HG03159 (cell line): ENCODE results near the gene BCAR1.
"Not testable (repeated sequence)": the region's sequence is repeated elsewhere in the genome, so short reads cannot be mapped to it uniquely, and the experiment has no call there.

Experiments
- ATAC-seq: cut with Tn5 transposase; IDR thresholded peaks from one replicate; pipeline ENCODE4 v1.9.1; 2021; ENCODE audit warnings: mild to moderate bottlenecking, moderate library complexity; ENCODE audit not compliant: unreplicated experiment

The BCAR1 gene

DNA sequence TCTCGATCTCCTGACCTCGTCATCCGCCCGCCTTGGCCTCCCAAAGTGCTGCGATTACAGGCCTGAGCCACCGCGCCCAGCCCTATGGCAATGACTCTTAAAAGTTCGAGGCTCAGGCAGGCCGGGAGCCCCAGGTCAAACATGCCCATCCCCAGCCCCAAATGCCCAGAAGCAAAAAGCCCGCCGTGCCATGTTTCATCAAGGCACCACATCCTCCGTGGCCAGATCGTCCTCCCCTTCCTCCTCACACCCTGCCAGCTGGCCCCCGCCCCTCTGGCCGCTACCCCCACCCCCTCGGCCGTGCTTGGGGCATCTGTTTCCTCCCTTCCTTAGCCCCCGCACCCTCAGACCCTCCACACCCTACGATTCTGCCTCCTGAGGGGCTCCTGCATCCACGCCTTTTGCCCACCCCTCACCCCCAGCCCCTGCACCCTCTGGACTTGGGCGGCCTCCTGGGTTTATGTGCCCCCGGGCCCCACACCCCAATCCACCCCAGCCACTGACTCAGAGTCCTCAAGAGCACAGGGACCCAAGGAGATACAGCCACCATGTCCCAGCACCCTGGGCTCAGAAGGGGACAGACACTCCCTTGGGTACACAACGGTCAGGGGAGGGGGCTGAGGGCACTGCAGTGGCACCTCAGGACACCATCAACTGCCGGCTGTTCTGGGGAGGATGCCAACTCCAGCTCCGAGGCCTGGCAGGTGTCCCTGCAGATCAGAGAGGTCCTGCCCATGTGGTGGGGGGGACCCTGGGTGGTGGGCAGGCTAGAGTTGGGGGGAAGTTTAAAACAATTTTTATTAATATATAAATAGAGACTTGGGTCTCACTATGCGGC, 25.5 kb downstream of the BCAR1 start:
- no peak for ATAC-seq

DNA sequence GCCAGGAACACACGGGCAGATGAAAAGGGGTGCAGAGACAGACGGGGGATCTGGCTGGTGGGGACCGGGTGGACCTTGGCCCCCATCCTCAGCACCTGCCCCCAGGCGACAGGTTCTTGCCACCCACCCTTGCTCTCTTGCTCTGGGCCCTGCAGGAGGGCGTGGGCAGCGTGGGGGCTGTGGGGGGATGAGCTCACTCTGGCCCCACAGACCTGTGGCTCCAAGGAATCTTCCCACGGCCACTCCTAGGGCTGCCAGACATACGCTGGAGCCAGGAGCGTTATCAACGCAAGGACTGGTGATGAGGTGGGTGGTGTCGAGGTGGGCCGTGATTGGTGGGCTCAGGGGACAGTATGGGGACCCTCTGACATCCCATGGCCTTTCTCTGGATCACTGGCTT, 26.3 kb downstream of the BCAR1 start:
- no peak for ATAC-seq

DNA sequence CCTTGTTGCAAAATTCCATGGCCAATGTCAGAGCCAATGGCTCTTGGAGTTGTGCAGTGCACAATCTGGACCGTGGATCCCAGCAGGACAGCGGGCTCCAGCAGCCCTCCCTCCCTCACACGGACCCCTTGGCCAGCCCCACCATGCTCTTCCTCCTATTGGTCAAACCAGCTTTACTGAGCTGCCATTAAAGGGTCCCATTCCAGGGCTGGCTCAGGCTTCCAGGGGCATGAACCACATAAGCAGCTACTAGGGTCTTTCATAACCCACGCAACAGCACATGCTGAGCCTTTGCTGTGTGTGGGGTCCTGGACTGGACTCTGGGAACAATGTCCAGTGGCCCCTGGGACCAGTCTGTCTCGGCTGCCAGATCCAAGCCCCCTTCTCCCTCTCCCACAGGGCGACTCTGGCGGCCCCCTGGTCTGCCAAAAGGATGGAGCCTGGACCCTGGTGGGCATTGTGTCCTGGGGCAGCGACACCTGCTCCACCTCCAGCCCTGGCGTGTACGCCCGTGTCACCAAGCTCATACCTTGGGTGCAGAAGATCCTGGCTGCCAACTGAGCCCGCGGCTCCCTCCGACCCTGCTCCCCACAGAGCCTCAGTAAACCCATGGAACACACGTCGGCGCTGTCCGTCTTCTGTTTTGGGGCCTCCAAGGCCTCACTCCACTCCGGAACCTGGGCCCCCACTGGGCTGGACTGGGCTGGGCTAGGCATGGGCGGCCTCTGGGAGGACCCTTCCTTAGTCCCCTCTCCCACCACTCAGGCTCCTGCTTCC, 26.9 kb downstream of the BCAR1 start:
- ATAC-seq = no peak

DNA sequence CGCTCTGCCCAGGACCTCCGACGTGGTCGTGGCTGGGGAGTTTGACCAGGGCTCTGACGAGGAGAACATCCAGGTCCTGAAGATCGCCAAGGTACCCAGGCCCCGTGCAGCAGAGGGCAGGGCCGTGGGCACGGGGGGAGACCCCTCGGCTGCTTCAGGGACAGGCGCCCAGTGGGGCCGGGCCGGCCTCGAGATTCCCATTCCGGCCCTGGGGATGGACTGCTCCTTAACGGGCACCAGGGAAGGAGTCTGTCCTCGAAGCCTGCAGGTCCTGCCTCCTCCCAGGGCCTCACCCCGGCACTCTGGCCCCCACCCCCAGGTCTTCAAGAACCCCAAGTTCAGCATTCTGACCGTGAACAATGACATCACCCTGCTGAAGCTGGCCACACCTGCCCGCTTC, 28.3 kb downstream of the BCAR1 start:
- ATAC-seq = not testable (repeated sequence)

DNA sequence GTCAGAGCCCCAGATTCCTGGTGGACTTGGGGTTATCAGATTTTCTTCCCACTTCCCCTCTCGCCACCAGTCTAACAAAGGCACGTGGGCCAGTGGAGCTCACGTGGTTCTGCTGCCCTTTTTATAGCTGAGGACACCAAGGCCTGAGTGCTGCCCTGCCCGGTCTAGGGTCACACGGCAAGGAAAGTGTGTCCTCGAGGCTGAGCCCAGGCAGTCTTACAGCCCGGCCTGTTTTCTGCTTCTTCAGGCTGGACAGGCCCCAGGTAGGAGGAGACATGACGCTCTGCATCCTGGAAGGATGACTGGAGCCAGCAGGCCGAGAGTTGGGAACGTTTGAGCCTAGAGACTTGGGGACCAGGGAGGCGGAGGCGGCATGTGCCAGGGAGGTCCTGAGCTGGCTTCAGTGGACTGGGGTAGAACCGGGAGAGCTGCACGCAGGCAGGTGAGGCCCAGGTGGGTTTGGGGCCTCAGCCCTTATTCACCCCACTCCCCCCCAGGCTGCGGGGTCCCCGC, 29.1 kb downstream of the BCAR1 start:
- no peak for ATAC-seq

DNA sequence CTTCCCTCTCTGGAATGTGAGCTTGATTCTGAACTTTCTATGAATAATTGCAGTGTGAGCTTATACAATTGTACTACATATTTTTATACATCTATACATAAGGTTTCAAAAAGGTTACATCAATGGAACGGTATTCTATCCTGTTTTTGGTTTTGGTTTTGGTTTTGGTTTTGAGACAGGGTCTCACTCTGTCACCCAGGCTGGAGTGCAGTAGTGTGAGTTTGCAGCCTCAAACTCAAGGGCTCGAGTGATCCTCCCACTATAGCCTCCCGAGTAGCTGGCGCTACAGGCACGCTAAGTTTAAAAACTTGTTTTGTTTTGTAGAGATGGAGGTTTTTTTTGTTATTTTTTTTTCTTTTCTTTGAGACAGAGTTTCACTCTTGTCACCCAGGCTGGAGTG, 31.6 kb downstream of the BCAR1 start:
- ATAC-seq = no peak

DNA sequence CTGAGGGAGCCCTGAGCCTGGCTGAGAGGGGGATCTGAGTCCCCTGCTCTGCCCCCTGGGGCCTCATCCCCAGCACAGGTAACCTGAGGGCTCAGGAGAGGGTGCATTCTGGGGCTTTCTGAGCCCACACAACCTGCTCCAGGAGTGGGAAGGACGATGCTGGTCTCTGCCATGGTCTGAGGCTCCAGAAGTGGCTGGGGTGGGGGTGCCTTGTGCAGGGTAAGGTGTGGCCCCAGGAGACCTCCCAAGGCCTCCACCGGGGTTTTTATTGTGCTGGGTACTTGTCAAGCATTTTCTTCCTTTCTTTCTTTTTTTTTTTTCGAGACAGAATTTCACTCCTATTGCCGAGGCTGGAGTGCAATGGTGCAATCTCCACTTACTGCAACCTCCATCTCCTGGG, 32.3 kb downstream of the BCAR1 start:
- ATAC-seq = no peak

DNA sequence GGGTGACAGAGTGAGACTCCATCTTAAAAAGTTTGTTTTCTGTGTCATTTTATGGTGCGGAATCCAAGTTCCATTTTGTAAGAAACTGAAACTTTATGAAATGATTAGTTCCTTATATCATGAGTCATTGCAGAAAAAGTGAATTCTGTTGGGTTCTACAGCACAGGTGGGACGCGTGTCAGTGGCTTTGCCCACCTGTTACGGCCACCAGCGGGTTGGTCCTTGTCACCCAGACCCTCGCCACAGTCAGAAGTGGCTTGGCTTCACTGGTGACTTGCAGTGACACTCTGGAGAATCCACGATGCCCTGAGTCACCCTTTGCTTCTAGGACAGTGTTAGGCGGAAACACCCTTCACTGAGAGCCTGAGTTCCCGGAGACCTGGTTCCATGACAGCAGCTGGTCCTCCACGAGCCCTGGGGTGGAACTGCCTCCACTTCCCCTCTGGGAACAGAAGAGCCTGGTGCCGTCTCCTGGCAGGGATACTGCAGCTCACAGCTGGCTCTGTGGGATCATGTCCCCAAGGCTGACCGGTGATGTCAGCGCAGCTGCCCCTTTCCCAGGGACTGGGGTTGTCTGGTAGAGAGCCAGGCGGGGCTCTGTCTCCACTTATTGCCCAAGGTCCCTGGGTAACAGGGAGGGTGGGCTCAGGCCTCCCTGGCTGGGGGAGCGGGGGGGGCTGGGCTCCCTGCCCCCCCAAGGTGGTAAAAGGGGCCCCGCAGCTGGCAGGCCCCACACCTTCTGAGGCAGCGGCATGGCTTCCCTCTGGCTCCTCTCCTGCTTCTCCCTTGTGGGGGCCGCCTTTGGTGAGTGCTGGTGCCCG, 33.0 kb downstream of the BCAR1 start, which contains the start of gene CTRB1:
Gene CTRB1 (plus strand): TSS at position 733 of the 821 bp plus-strand sequence. CDS start 20 bp downstream, at position 753.
- peak; percentile 67 for ATAC-seq

DNA sequence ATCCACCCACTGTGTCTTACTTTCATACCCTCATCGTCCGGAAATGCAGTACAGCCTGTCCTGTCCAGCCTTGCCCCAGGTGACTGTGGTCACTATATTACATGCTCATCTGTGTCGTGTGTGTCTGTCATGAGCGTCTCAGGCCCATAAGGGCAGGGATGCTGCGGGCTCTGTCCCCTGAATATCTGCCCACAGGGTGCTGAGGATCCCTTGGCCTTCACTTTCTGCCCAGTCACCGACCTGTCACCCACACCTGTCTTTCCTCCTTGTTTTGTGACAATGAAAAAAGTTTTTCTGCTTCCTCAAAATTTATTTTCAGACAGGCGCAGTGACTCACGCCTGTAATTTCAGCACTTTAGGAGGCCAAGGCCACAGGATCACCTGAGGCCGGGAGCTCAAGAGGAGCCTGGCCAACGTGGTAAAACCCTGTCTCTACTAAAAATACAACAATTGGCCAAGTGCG, 34.0 kb downstream of the BCAR1 start:
- no peak for ATAC-seq

DNA sequence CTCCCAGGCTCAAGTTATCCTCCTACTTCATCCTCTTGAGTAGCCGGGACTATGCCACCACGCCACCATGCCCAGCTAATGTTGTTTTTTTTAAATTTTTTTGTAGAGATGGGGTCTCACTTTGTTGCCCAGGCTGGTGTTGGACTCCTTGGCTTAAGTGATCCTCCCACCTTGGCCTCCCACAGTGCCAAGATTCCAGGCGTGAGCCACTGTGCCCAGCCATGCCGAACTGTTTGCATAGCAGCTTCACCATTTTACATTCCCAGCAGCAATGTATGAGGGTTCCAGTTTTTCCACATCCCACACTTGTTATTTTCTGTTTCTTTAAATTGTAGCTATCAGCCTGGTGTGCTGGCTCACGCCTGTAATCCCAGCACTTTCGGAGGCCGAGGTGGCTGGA, 34.8 kb downstream of the BCAR1 start:
- no peak for ATAC-seq

DNA sequence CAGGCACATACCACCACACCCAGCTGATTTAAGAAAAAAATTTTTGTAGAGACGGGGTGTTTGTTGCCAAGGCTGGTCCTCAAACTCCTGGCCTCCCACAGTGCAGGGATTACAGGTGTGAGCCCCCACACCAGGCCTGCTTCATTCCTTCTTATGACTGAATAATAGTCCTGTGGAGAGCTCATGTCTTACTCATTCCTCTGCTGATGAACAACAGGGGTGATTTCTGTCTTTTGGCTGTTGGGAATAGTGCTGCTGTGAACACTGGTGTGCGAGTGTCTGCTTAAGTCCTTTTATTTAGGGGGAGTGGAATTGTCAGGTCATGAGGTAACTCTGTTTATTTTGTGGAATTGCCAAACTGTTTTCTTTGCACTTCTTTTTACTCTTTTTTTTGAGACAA, 35.3 kb downstream of the BCAR1 start:
- ATAC-seq = no peak

DNA sequence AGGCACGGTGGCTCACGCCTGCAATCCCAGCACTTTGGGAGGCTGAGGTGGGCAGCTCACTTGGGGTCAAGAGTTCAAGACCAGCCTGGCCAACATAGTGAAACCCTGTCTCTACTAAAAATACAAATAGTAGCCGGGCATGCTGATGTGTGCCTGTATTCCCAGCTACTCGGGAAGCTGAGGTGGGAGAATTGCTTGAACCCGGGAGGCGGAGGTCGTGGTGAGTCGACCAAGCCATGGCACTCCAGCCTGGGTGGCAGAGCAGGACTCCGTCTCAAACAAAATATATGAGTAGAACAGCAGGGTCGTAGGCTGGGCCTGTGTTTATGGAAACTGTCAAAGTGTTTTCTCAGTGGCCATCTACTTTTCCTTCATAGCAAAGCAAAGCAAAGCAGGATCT, 40.1 kb downstream of the BCAR1 start:
- not testable (repeated sequence) for ATAC-seq

DNA sequence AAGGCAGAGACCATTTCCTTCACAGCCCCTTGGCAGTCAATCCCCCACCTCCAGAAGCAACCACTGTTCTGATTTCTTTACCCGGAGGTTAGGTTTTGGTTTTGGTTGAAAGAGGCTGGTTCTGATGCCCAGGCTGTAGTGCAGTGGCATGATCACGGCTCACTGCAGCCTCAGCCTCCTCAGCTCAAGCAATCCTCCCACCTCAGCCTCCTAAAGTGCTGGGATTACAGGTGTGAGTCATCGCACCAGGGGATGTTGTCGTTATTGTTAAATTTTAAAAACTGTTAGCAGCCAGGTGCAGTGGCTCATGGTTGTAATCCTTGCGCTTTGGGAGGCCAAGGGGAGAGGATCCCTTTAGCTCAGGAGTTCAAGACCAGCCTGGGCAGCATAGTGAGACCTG, 41.5 kb downstream of the BCAR1 start:
- no peak for ATAC-seq

DNA sequence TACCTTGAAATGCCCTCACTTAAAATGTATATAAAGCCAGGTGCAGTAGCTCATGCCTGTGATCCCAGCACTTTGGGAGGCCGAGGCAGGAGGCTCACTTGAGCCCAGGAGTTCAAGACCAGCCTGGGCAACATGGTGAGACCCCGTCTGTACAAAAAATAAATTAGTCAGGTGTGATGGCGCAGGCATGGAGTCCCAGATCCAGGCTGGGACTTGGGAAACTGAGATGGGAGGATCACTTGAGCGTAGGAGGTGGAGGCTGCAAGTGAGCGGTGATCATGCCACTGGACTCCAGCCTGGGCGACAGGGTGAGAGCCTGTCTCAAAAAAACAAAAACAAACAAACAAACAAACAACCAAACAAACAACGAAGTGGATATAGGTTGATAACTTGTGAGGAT, 41.9 kb downstream of the BCAR1 start:
- ATAC-seq = not testable (repeated sequence)

DNA sequence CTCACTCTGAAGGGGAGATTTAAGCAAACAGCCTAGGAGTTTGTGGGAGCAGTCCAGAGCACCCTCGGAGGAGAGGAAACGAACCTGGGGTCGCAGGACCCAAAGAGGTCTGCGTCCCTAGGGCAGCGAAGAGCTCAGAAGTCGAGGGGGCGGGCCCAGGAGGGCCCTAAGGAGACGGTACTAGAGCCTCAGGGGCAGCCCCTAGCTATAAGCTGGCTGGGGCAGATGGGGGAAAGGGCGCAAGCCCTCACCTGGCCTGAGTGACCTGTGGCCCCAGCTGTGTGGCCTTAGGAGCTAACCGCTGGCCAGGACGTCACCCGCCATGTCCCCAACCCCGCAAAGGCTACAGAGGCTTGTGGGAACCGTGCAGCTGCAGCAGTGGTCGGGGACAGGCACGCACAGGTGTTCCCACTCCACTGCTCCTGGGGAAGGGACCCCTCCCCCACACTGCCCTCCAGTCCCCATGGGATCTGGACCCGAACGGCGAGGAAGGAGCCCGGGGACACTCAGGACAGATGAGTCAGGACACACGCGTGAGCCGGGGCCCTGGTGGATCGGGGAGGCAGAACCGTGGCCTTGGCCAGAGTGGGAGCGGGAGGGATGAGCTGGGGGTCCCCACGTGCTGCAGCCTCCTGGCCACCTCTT, 42.4 kb downstream of the BCAR1 start:
- no peak for ATAC-seq

DNA sequence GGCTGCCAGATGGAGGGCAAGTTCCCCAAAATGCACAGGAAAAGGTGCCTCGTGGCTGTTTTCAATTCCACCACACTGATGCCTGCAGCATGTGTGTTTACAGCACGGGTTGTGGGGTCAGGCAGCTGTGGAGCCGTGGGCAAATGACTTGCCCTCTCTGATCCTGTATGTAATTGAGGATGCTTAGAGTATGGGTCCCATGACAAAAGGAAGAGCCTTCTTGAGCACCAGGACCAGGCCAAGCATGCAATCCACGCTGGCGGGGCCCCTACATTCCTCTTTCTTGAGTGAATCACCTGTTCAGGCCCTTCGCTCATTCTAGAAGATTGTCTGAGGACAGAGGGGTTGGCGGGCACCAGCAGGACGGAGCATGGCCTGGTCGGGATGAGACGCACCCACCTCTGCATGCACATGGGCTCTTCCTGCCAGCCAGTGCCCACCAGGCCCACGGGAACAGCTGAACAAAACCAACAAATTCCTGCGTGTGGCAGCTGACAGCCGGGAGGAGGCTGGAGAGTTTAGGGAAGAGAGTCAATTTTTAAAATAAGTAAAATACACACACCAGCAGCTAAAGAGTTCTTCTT, 43.1 kb downstream of the BCAR1 start:
- ATAC-seq = no peak

DNA sequence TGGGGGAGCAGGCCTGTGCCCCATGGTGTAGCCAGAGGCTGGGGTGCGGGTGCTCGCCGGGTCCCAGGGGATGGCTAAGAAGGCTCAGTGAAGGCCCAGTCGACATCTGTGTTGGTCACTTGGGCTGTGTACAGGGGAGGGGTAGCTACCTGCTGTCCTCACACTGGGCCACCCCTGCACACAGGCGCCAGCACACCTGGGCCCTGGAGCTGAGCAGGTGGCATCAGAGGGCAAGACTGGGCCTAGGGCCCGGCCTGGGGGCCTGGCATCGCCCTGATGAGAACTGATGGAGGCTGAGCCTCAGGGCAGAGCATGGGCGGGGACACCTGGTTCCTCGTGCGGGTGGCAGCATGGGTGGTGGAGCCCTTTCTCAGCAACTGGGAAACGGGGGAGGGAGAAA, 43.6 kb downstream of the BCAR1 start:
- no peak for ATAC-seq

DNA sequence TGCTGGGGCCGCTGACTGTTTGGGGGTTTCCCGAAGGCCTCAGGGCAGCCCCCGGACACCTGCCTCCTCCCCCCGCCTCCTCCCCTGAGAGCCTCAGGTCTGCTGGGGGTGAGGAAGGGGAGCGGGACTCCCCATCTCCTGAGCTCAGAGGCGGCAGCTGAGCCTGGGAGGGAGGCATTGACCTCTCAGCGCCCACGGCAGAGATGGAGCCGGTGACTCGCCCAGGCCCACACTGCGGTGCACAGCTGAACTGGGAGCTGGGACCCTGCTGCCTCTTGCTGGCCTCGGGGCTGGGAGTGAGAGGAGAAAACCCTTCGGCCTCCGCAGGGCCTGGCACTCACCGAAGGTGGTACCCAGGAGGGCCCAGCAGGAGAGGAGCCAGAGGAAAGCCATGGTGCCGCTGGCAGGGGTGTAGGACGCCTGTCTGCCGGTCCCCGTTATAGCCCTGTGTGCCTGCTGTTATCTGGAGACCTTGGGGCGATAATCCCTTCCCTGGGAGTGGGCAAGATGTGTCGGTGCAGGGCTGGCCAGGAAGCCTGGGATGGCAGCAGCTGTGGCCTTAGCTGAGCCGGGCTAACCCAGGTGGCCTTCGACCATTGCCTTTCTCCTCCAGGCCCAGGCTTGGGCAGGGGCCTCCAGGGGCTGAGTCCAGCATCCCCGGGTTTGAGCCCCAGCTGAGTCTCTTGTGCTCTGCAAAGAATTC, 44.5 kb downstream of the BCAR1 start, which contains the start of gene CTRB2:
Gene CTRB2 (minus strand): TSS at position 413 of the 703 bp plus-strand sequence. CDS start 20 bp downstream, at position 393.
- no peak for ATAC-seq
